DOHH2 (cell line): ENCODE measurements around the gene TNRC6A.

ENCODE experiments used
- EZH2phosphoT487 ChIP-seq: fragments of 200-600 bp; sonication (generic); IDR thresholded peaks from 2 replicates; pipeline ENCODE4 v1.6.1; 2017; ENCODE audit warnings: borderline replicate concordance, mild to moderate bottlenecking, antibody characterized with exemption, low read length, moderate library complexity, mixed read lengths
- TF ChIP-seq, protein P1 (sequence below): fragments of 200-600 bp; sonication (generic); IDR thresholded peaks from one replicate; pipeline ENCODE4 v1.5.1; 2014; ENCODE audit warnings: antibody characterized with exemption, mild to moderate bottlenecking, low read depth, low read length; ENCODE audit not compliant: poor library complexity, severe bottlenecking

DNA sequence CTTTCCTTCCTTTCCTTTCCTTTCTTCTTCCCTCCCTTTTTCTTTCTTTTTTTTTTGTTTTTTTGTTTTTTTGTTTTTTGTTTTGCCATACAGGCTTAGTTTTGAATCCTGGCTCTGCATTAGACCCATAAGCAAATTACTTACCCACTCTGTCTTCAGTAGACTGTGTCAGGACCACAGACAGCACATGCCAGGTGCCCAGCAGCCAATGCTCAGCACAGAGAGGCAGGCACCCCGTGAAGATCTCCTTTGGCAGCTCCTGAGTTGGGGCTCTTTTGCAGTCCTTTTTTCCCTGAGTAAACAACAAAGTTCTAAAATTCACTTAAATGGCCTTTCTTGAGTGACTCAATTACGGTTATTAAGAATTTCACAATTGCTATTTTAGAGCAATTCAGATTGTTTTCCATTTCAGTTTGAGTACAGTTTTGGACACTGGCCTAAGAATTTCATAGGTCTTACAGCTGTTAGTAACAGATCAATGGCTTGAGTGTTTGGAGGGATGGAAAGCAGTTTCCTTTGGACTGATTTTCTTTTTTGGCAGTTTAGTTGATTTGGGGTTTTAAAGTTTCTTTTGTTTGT lies 90.1 kb downstream of the TNRC6A start:
- TF ChIP-seq, protein P1, sequence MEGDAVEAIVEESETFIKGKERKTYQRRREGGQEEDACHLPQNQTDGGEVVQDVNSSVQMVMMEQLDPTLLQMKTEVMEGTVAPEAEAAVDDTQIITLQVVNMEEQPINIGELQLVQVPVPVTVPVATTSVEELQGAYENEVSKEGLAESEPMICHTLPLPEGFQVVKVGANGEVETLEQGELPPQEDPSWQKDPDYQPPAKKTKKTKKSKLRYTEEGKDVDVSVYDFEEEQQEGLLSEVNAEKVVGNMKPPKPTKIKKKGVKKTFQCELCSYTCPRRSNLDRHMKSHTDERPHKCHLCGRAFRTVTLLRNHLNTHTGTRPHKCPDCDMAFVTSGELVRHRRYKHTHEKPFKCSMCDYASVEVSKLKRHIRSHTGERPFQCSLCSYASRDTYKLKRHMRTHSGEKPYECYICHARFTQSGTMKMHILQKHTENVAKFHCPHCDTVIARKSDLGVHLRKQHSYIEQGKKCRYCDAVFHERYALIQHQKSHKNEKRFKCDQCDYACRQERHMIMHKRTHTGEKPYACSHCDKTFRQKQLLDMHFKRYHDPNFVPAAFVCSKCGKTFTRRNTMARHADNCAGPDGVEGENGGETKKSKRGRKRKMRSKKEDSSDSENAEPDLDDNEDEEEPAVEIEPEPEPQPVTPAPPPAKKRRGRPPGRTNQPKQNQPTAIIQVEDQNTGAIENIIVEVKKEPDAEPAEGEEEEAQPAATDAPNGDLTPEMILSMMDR, result no peak
- no peak for TF ChIP-seq EZH2phosphoT487
